Neural cell (in vitro differentiated cells): ENCODE results near the gene CST4. TPM values are rescaled to one million over a fixed set of nuclear protein-coding genes. Genes with fewer than 3 reads are reported as not detected.
"Not testable (repeated sequence)": the region's sequence is repeated elsewhere in the genome, so short reads cannot be mapped to it uniquely, and the experiment has no call there.

Source experiments
- H2AFZ ChIP-seq: fragments of 200-600, 300-800 bp; sonication (generic), shearing (Covaris generic); 2 replicates; pipeline ENCODE4 v1.6.0; 2014; ENCODE audit warnings: low read depth, mild to moderate bottlenecking, antibody characterized with exemption, low read length, moderate library complexity
- H3F3A ChIP-seq: fragments of 200-600 bp; shearing (Covaris generic); 2 replicates; pipeline ENCODE4 v1.6.1; 2016; ENCODE audit warnings: mild to moderate bottlenecking, moderate library complexity, mixed read lengths, antibody characterized with exemption, low read length; ENCODE audit not compliant: insufficient read depth, poor library complexity, severe bottlenecking
- H3K27ac ChIP-seq: fragments of 200-600, 300-800 bp; sonication (generic), shearing (Covaris generic); 2 replicates; pipeline ENCODE4 v1.5.1; 2014; ENCODE audit warnings: mild to moderate bottlenecking, low read length, moderate library complexity
- H3K27me3 ChIP-seq: fragments of 300-800, 200-600 bp; sonication (generic), shearing (Covaris generic); 2 replicates; pipeline ENCODE4 v1.6.0; 2014; ENCODE audit warnings: mild to moderate bottlenecking, low read depth, low read length, moderate library complexity; ENCODE audit not compliant: insufficient read depth
- H3K36me3 ChIP-seq: fragments of 300-800, 200-600 bp; sonication (generic), shearing (Covaris generic); 2 replicates; pipeline ENCODE4 v1.5.1; 2014; ENCODE audit warnings: mild to moderate bottlenecking, antibody characterized with exemption, low read length, moderate library complexity; ENCODE audit not compliant: insufficient read depth
- H3K4me2 ChIP-seq: fragments of 300-800, 200-600 bp; sonication (generic), shearing (Covaris generic); 2 replicates; pipeline ENCODE4 v1.6.0; 2014; ENCODE audit warnings: mild to moderate bottlenecking, low read length
- H3K4me3 ChIP-seq: fragments of 300-800, 200-600 bp; sonication (generic), shearing (Covaris generic); 2 replicates; pipeline ENCODE4 v1.5.1; 2014; ENCODE audit warnings: mild to moderate bottlenecking, low read length, moderate library complexity
- H3K79me2 ChIP-seq: fragments of 200-600 bp; shearing (Covaris generic); replicated peaks from 2 replicates; pipeline ENCODE4 v1.6.0; 2014; ENCODE audit warnings: mild to moderate bottlenecking, low read length, moderate library complexity; ENCODE audit not compliant: insufficient read depth
- H3K9ac ChIP-seq: fragments of 300-800, 200-600 bp; sonication (generic), shearing (Covaris generic); 2 replicates; pipeline ENCODE4 v1.6.1; 2016; ENCODE audit warnings: mild to moderate bottlenecking, low read length, mixed read lengths
- H3K9me2 ChIP-seq: fragments of 200-600 bp; shearing (Covaris generic); 2 replicates; pipeline ENCODE4 v1.6.1; 2016; ENCODE audit warnings: mild to moderate bottlenecking, low read length, mixed read lengths; ENCODE audit not compliant: insufficient read depth
- H3K9me3 ChIP-seq: fragments of 200-600, 300-800 bp; sonication (generic), shearing (Covaris generic); 2 replicates; pipeline ENCODE4 v1.6.1; 2016; ENCODE audit warnings: mild to moderate bottlenecking, mixed run types, low read length, moderate library complexity, mixed read lengths
- H4K20me1 ChIP-seq: fragments of 200-600 bp; shearing (Covaris generic); 2 replicates; pipeline ENCODE4 v1.6.1; 2016; ENCODE audit warnings: mild to moderate bottlenecking, mixed run types; ENCODE audit not compliant: insufficient read depth
- EP300 ChIP-seq: fragments of 450-650 bp; conservative IDR thresholded peaks from 2 replicates; pipeline ENCODE4 v1.6.1; 2014; ENCODE audit warnings: antibody characterized with exemption, mild to moderate bottlenecking, moderate library complexity; ENCODE audit not compliant: poor library complexity, severe bottlenecking
- EZH2 ChIP-seq: fragments of 200-600, 300-800 bp; shearing (Covaris generic), sonication (generic); IDR thresholded peaks from 2 replicates; pipeline ENCODE4 v1.6.1; 2014; ENCODE audit warnings: antibody characterized with exemption, low read length, borderline replicate concordance, mild to moderate bottlenecking; ENCODE audit not compliant: insufficient read depth, poor library complexity, severe bottlenecking
- MXI1 ChIP-seq: fragments of 450-650 bp; conservative IDR thresholded peaks from 2 replicates; pipeline ENCODE4 v1.6.1; 2014; ENCODE audit warnings: antibody characterized with exemption, mild to moderate bottlenecking; ENCODE audit not compliant: poor library complexity, severe bottlenecking
- POLR2AphosphoS5 ChIP-seq: IDR thresholded peaks from 2 replicates; pipeline ENCODE4 v1.6.1; 2012
- RAD21 ChIP-seq: fragments of 450-650 bp; conservative IDR thresholded peaks from 2 replicates; pipeline ENCODE4 v1.6.1; 2014; ENCODE audit warnings: antibody characterized with exemption, mild to moderate bottlenecking, moderate library complexity
- SMC3 ChIP-seq: fragments of 450-650 bp; conservative IDR thresholded peaks from 2 replicates; pipeline ENCODE4 v1.6.1; 2014; ENCODE audit warnings: antibody characterized with exemption, mild to moderate bottlenecking, moderate library complexity; ENCODE audit not compliant: poor library complexity
- TAF1 ChIP-seq: IDR thresholded peaks from 2 replicates; pipeline ENCODE4 v1.6.1; 2012; ENCODE audit warnings: low read depth
- polyA plus RNA-seq: library from polyadenylated mRNA; depleted of rRNA; stranded (reverse); fragments of >200 nt; gene quantifications from 2 replicates; pipeline ENCODE4 v1.2.3, GENCODE V29; 2014
- TF ChIP-seq, protein P1 (sequence below): IDR thresholded peaks from 2 replicates; pipeline ENCODE4 v1.6.1; 2012; ENCODE audit warnings: borderline replicate concordance
- TF ChIP-seq, protein P2 (sequence below): fragments of 450-650 bp; IDR thresholded peaks from 2 replicates; pipeline ENCODE4 v1.5.1; 2014; ENCODE audit warnings: antibody characterized with exemption, mild to moderate bottlenecking, moderate library complexity; ENCODE audit not compliant: poor library complexity, severe bottlenecking

Gene CST4
- polyA plus RNA-seq, 1 donor from 2014 or later, result not detected

DNA sequence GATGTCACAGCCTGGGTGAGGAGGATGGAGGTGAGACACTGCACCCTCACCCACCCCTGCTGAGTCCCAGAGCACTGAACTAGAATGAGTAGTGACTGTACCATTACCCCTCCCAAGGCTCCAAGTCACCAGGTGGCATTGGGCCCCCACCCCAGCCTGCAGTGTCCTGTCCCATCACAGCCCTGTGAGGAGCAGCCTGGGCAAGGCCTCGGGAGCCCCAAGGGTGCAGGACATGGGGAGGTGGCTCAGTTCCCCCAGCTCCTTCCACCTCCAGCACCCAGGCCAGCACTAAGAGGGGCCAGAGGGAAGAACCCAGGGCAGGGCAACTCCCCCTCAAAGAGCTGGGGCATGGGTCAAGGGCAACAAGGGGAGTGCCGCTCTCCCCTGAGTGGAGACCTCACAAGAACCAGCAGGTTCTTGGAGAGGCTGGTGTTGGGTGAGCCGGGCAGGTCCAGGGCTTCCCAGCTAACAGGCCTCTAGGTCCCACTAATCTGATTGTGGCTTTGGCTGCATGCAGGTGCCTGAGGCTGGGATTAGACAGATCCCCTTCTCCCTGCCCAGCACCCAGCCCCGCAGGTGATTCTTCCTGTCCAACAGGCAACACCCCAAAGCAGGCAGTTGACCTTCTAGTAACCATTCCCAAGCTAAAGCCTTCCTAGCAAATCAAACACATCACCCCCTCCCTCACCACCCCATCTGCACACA, 2.6 kb downstream of the CST4 start:
- Histone ChIP-seq H3K4me3 (no peak overlapping the region), H3K9me2 (no peaks in the 10 kb centered on the region), H3K4me2 (no peak overlapping the region), H2AFZ (no peak overlapping the region), H3K27ac (no peak overlapping the region), H3K9ac (no peak overlapping the region), H3K36me3 (no peaks in the 10 kb centered on the region), H3K9me3 (no peaks in the 10 kb centered on the region), H3K27me3 (no peaks in the 10 kb centered on the region), H4K20me1 (no peaks in the 10 kb centered on the region), H3F3A (no peaks in the 10 kb centered on the region), H3K79me2 (no peaks in the 10 kb centered on the region)
- TF ChIP-seq MXI1, result no peak
- no peak for TF ChIP-seq EZH2
- TF ChIP-seq RAD21, result no peak
- no peak for TF ChIP-seq SMC3
- TF ChIP-seq EP300, result no peak
- TF ChIP-seq, protein P1, sequence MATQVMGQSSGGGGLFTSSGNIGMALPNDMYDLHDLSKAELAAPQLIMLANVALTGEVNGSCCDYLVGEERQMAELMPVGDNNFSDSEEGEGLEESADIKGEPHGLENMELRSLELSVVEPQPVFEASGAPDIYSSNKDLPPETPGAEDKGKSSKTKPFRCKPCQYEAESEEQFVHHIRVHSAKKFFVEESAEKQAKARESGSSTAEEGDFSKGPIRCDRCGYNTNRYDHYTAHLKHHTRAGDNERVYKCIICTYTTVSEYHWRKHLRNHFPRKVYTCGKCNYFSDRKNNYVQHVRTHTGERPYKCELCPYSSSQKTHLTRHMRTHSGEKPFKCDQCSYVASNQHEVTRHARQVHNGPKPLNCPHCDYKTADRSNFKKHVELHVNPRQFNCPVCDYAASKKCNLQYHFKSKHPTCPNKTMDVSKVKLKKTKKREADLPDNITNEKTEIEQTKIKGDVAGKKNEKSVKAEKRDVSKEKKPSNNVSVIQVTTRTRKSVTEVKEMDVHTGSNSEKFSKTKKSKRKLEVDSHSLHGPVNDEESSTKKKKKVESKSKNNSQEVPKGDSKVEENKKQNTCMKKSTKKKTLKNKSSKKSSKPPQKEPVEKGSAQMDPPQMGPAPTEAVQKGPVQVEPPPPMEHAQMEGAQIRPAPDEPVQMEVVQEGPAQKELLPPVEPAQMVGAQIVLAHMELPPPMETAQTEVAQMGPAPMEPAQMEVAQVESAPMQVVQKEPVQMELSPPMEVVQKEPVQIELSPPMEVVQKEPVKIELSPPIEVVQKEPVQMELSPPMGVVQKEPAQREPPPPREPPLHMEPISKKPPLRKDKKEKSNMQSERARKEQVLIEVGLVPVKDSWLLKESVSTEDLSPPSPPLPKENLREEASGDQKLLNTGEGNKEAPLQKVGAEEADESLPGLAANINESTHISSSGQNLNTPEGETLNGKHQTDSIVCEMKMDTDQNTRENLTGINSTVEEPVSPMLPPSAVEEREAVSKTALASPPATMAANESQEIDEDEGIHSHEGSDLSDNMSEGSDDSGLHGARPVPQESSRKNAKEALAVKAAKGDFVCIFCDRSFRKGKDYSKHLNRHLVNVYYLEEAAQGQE, result no peak
- TF ChIP-seq, protein P2, sequence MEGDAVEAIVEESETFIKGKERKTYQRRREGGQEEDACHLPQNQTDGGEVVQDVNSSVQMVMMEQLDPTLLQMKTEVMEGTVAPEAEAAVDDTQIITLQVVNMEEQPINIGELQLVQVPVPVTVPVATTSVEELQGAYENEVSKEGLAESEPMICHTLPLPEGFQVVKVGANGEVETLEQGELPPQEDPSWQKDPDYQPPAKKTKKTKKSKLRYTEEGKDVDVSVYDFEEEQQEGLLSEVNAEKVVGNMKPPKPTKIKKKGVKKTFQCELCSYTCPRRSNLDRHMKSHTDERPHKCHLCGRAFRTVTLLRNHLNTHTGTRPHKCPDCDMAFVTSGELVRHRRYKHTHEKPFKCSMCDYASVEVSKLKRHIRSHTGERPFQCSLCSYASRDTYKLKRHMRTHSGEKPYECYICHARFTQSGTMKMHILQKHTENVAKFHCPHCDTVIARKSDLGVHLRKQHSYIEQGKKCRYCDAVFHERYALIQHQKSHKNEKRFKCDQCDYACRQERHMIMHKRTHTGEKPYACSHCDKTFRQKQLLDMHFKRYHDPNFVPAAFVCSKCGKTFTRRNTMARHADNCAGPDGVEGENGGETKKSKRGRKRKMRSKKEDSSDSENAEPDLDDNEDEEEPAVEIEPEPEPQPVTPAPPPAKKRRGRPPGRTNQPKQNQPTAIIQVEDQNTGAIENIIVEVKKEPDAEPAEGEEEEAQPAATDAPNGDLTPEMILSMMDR, result no peak
- no peak for TF ChIP-seq TAF1
- TF ChIP-seq POLR2AphosphoS5, result no peak

DNA sequence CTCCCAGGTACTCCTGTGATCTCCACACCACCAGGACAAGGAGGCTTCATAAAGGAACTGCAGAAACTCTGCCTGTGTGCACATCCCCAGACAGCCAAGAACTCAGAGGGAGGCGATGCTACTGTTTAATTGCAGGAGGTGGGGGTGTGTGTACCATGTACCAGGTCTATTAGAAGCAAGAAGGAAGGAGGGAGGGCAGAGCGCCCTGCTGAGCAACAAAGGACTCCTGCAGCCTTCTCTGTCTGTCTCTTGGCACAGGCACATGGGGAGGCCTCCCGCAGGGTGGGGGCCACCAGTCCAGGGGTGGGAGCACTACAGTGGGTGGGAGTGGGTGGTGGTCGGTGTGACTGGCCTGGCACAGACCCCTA, 3.3 kb downstream of the CST4 start:
- not testable (repeated sequence) for H3K36me3 ChIP-seq, H3K4me2 ChIP-seq, H3K9me3 ChIP-seq, H3K79me2 ChIP-seq, H3K27me3 ChIP-seq, H3K9me2 ChIP-seq, H3F3A ChIP-seq, H2AFZ ChIP-seq, H3K27ac ChIP-seq, H3K4me3 ChIP-seq, H4K20me1 ChIP-seq, H3K9ac ChIP-seq

DNA sequence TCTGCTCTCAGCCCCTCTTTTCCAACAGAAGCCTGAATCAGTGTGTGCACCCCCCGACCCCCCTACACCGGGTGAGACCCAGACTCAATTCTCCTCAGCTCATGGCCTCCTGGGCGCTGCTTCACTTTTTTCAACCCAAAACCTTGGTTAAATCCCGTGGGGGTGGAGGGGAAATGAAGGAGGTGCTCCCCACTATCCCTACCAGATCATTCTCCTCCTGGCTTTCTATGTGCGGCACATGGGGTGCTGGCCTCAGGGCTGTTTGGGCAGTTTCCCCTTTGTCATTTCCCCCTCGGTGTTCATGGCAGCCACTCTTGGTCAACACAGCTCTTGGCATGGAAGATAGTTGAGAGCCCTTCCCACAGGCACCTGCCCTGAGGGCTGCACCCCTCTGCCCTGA, 4.6 kb downstream of the CST4 start:
- no peak overlapping the region for H3K4me2 ChIP-seq
- no peaks in the 10 kb centered on the region for H3K27me3 ChIP-seq
- no peaks in the 10 kb centered on the region for H3K36me3 ChIP-seq
- no peaks in the 10 kb centered on the region for H3K9me3 ChIP-seq
- H4K20me1 ChIP-seq, result no peaks in the 10 kb centered on the region
- TF ChIP-seq TAF1, result no peak
- no peak for TF ChIP-seq EZH2
- TF ChIP-seq, protein P1, result no peak
- TF ChIP-seq EP300, result no peak
- TF ChIP-seq POLR2AphosphoS5, result no peak
- TF ChIP-seq, protein P2, result no peak
- no peak for TF ChIP-seq MXI1
- no peak for TF ChIP-seq SMC3
- no peak for TF ChIP-seq RAD21
- no peaks in the 10 kb centered on the region for H3K9me2 ChIP-seq
- H2AFZ ChIP-seq, result no peak overlapping the region
- no peak overlapping the region for H3K4me3 ChIP-seq
- H3F3A ChIP-seq, result no peaks in the 10 kb centered on the region
- no peaks in the 10 kb centered on the region for H3K79me2 ChIP-seq
- H3K9ac ChIP-seq, result no peak overlapping the region
- H3K27ac ChIP-seq, result no peak overlapping the region
